Measurements from ENCODE around the gene CRADD.

The CRADD gene

GRCh38 chr12:93682846-93683261 lies 5.7 kb downstream of the CRADD start:
- no peak for TF ChIP-seq CTCF (IDR thresholded peaks at IDR 0.05)

- no peak for TF ChIP-seq CTCF (IDR thresholded peaks at IDR 0.05)
Observed at GRCh38 chr12:93683410-93683809, 6.2 kb downstream of the CRADD start.

- TF ChIP-seq CTCF (IDR thresholded peaks at IDR 0.05): no peak
Observed at GRCh38 chr12:93684716-93685115, 7.5 kb downstream of the CRADD start.

GRCh38 chr12:93686572-93687356 lies 9.6 kb downstream of the CRADD start:
- TF ChIP-seq CTCF (IDR thresholded peaks at IDR 0.05): no peak

- no peak for TF ChIP-seq CTCF (IDR thresholded peaks at IDR 0.05)
Observed at GRCh38 chr12:93689076-93689834, 12.1 kb downstream of the CRADD start.

GRCh38 chr12:93696462-93696861 lies 19.3 kb downstream of the CRADD start:
- TF ChIP-seq CTCF (IDR thresholded peaks at IDR 0.05): no peak

GRCh38 chr12:93698307-93699092 lies 21.3 kb downstream of the CRADD start:
- no peak for TF ChIP-seq CTCF (IDR thresholded peaks at IDR 0.05)
